Measurements from ENCODE around the gene ZMYND15.
"Not testable (repeated sequence)": the region's sequence is repeated elsewhere in the genome, so short reads cannot be mapped to it uniquely, and the experiment has no call there.

Gene ZMYND15

GRCh38 chr17:4701116-4701515, 38.5 kb upstream of the ZMYND15 start:
- H3K36me3 ChIP-seq (ENCODE audit: control insufficient read depth, low read length): peaks cover 54% of the 10 kb centered on the region
- no peaks in the 10 kb centered on the region for H3K9me3 ChIP-seq (ENCODE audit: control insufficient read depth, insufficient read depth, low read length)
- no peak overlapping the region for H3K4me3 ChIP-seq (ENCODE audit: low read length)
- no peak overlapping the region for H3K27ac ChIP-seq (ENCODE audit: low read depth, low read length)
- TF ChIP-seq CTCF (IDR thresholded peaks at IDR 0.05; ENCODE audit: low read depth, low read length, poor library complexity, severe bottlenecking) (no peak), EZH2phosphoT487 (IDR thresholded peaks at IDR 0.05; ENCODE audit: borderline replicate concordance, low read length) (no peak)
- H3K27me3 ChIP-seq (ENCODE audit: control insufficient read depth, low read length): no peaks in the 10 kb centered on the region
- peaks cover 91% of the 10 kb centered on the region for H3K79me2 ChIP-seq (ENCODE audit: control insufficient read depth, low read length)
- peaks cover 4% of the 10 kb centered on the region for H3F3A ChIP-seq (ENCODE audit: control insufficient read depth, insufficient read depth)
- peaks cover 27% of the 10 kb centered on the region for H3K4me1 ChIP-seq (ENCODE audit: control insufficient read depth, low read length)
- H3K4me2 ChIP-seq (ENCODE audit: low read length): peak overlapping the region; percentile 86; the same call in 1 of the 2 replicates
- no peaks in the 10 kb centered on the region for H3K9me2 ChIP-seq (replicated peaks; ENCODE audit: control insufficient read depth, low read length)
- H4K20me1 ChIP-seq (ENCODE audit: control insufficient read depth, insufficient read depth, low read depth, low read length): peaks cover 4% of the 10 kb centered on the region; the same call in 1 of the 2 replicates

GRCh38 chr17:4703330-4703691, 36.3 kb upstream of the ZMYND15 start:
- Histone ChIP-seq H3K27me3 (ENCODE audit: control insufficient read depth, low read length) (no peaks in the 10 kb centered on the region), H3K9me3 (ENCODE audit: control insufficient read depth, insufficient read depth, low read length) (peaks cover 2% of the 10 kb centered on the region; the same call in 1 of the 2 replicates), H3K9me2 (replicated peaks; ENCODE audit: control insufficient read depth, low read length) (no peaks in the 10 kb centered on the region), H3F3A (ENCODE audit: control insufficient read depth, insufficient read depth) (peaks cover 6% of the 10 kb centered on the region), H3K4me3 (ENCODE audit: low read length) (peak overlapping the region; percentile 94), H4K20me1 (ENCODE audit: control insufficient read depth, insufficient read depth, low read depth, low read length) (no peaks in the 10 kb centered on the region), H3K79me2 (ENCODE audit: control insufficient read depth, low read length) (peaks cover 69% of the 10 kb centered on the region), H3K36me3 (ENCODE audit: control insufficient read depth, low read length) (peaks cover 36% of the 10 kb centered on the region), H3K4me2 (ENCODE audit: low read length) (peak overlapping the region; percentile 86), H3K4me1 (ENCODE audit: control insufficient read depth, low read length) (peaks cover 27% of the 10 kb centered on the region), H3K27ac (ENCODE audit: low read depth, low read length) (peak overlapping the region; percentile 49; the same call in 1 of the 2 replicates)
- TF ChIP-seq EZH2phosphoT487 (IDR thresholded peaks at IDR 0.05; ENCODE audit: borderline replicate concordance, low read length) (no peak), CTCF (IDR thresholded peaks at IDR 0.05; ENCODE audit: low read depth, low read length, poor library complexity, severe bottlenecking) (no peak)

- H3K9me2 ChIP-seq (replicated peaks; ENCODE audit: control insufficient read depth, low read length); H3F3A ChIP-seq (ENCODE audit: control insufficient read depth, insufficient read depth); H3K9me3 ChIP-seq (ENCODE audit: control insufficient read depth, insufficient read depth, low read length); H4K20me1 ChIP-seq (ENCODE audit: control insufficient read depth, insufficient read depth, low read depth, low read length); H3K27me3 ChIP-seq (ENCODE audit: control insufficient read depth, low read length): not testable (repeated sequence)
- Histone ChIP-seq H3K79me2 (ENCODE audit: control insufficient read depth, low read length) (peaks cover 57% of the 10 kb centered on the region), H3K27ac (ENCODE audit: low read depth, low read length) (peak overlapping the region; percentile 49), H3K4me2 (ENCODE audit: low read length) (peak overlapping the region; percentile 86), H3K4me3 (ENCODE audit: low read length) (peak overlapping the region; percentile 94), H3K4me1 (ENCODE audit: control insufficient read depth, low read length) (peaks cover 28% of the 10 kb centered on the region), H3K36me3 (ENCODE audit: control insufficient read depth, low read length) (peaks cover 28% of the 10 kb centered on the region)
Measured at GRCh38 chr17:4704574-4704907, 35.1 kb upstream of the ZMYND15 start.

GRCh38 chr17:4704991-4705390, 34.6 kb upstream of the ZMYND15 start:
- no peak overlapping the region for H3K27ac ChIP-seq (ENCODE audit: low read depth, low read length)
- TF ChIP-seq CTCF (IDR thresholded peaks at IDR 0.05; ENCODE audit: low read depth, low read length, poor library complexity, severe bottlenecking) (no peak), EZH2phosphoT487 (IDR thresholded peaks at IDR 0.05; ENCODE audit: borderline replicate concordance, low read length) (no peak)
- peaks cover 3% of the 10 kb centered on the region; the same call in 1 of the 2 replicates for H3K9me3 ChIP-seq (ENCODE audit: control insufficient read depth, insufficient read depth, low read length)
- H3K27me3 ChIP-seq (ENCODE audit: control insufficient read depth, low read length): no peaks in the 10 kb centered on the region
- H3K79me2 ChIP-seq (ENCODE audit: control insufficient read depth, low read length): peaks cover 53% of the 10 kb centered on the region
- no peaks in the 10 kb centered on the region for H3K9me2 ChIP-seq (replicated peaks; ENCODE audit: control insufficient read depth, low read length)
- H3K4me2 ChIP-seq (ENCODE audit: low read length): peak overlapping the region; percentile 86
- H3F3A ChIP-seq (ENCODE audit: control insufficient read depth, insufficient read depth): peaks cover 7% of the 10 kb centered on the region
- H3K4me1 ChIP-seq (ENCODE audit: control insufficient read depth, low read length): peaks cover 32% of the 10 kb centered on the region
- peak overlapping the region; percentile 94 for H3K4me3 ChIP-seq (ENCODE audit: low read length)
- peaks cover 27% of the 10 kb centered on the region for H3K36me3 ChIP-seq (ENCODE audit: control insufficient read depth, low read length)
- no peaks in the 10 kb centered on the region for H4K20me1 ChIP-seq (ENCODE audit: control insufficient read depth, insufficient read depth, low read depth, low read length)

Data from DOHH2 (cell line).